Neural progenitor cell (in vitro differentiated cells): ENCODE results near the gene SBF2.

Experiments
- EZH2 ChIP-seq: fragments of 200-600 bp; sonication (generic); IDR thresholded peaks from 2 replicates; pipeline ENCODE4 v1.6.1; 2017; ENCODE audit warnings: antibody characterized with exemption, mild to moderate bottlenecking, moderate library complexity
- TF ChIP-seq, protein P1 (sequence below): fragments of 200-600 bp; sonication (generic); IDR thresholded peaks from 2 replicates; pipeline ENCODE4 v1.5.1; 2017; ENCODE audit warnings: antibody characterized with exemption, mild to moderate bottlenecking

DNA sequence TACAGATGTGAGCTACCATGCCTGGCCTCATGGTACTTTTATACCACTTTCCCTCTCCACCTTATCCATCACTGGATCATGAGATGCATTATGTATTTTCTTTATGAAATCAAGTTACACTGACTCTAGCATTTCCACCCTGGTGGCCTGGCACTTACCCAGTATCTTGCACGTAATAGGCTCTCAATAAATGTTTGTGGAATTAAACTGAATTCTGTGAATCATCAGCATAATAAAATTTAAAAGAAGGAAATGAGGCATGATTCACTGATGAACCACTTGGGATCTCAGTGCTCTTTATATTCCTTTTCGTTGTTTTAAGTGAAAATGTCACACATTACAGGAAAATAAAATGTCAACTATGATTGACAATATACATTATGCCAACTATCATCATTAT is 35.9 kb upstream of the SBF2 start:
- TF ChIP-seq, protein P1, sequence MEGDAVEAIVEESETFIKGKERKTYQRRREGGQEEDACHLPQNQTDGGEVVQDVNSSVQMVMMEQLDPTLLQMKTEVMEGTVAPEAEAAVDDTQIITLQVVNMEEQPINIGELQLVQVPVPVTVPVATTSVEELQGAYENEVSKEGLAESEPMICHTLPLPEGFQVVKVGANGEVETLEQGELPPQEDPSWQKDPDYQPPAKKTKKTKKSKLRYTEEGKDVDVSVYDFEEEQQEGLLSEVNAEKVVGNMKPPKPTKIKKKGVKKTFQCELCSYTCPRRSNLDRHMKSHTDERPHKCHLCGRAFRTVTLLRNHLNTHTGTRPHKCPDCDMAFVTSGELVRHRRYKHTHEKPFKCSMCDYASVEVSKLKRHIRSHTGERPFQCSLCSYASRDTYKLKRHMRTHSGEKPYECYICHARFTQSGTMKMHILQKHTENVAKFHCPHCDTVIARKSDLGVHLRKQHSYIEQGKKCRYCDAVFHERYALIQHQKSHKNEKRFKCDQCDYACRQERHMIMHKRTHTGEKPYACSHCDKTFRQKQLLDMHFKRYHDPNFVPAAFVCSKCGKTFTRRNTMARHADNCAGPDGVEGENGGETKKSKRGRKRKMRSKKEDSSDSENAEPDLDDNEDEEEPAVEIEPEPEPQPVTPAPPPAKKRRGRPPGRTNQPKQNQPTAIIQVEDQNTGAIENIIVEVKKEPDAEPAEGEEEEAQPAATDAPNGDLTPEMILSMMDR = no peak
- TF ChIP-seq EZH2 = no peak
